Measurements from ENCODE around the gene GNAL.

The GNAL gene

DNA sequence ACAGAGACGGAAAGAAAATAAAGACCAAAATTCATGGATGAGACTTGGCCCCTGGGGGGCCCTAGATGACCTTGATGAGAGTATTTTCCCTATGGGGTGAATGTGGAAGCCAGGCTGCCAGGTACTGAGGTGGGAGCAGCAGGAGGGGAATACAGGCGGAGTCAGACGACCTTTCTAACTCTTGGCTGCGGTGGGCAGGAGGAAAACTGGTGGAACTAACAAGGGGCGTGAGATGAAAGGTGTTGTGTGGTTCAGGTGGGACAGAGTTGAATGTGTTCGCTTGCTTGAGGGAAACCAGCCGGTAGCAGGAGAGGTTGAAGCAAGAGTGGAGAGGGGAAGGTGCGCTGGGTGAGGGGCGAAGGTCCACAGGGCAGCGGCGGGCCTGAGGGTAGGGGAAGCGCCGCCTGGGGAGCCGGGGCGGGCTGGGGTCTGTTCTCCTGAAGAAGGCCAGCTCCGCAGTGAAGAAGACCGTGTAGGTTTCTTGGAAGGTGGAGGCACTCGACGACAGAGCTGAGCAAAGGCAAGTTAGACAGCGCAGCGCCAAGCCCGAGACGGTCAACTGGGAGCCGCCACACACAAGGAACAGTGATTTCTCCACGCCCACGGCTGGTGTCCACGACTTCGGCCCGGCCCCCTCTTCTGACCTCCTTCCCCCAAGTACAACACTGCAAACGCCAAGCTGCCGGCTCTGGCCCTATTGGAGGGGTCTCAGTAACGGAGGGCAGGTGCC, 61.7 kb downstream of the GNAL start:
- DNase-seq (no peak), ATAC-seq (replicated peaks) (no peak)
- H3K27me3 Mint-ChIP-seq: peaks cover 50 to 68% of the 10 kb centered on the region in 2 donors
- peaks cover 0 to 3% of the 10 kb centered on the region in 2 donors for H3K36me3 Mint-ChIP-seq
- no peaks in the 10 kb centered on the region for H3K9me3 Mint-ChIP-seq
- H3K27ac Mint-ChIP-seq: no peak overlapping the region
- H3K4me1 Mint-ChIP-seq: peaks cover 6 to 8% of the 10 kb centered on the region in 2 donors
- no peak overlapping the region for H3K4me3 Mint-ChIP-seq

DNA sequence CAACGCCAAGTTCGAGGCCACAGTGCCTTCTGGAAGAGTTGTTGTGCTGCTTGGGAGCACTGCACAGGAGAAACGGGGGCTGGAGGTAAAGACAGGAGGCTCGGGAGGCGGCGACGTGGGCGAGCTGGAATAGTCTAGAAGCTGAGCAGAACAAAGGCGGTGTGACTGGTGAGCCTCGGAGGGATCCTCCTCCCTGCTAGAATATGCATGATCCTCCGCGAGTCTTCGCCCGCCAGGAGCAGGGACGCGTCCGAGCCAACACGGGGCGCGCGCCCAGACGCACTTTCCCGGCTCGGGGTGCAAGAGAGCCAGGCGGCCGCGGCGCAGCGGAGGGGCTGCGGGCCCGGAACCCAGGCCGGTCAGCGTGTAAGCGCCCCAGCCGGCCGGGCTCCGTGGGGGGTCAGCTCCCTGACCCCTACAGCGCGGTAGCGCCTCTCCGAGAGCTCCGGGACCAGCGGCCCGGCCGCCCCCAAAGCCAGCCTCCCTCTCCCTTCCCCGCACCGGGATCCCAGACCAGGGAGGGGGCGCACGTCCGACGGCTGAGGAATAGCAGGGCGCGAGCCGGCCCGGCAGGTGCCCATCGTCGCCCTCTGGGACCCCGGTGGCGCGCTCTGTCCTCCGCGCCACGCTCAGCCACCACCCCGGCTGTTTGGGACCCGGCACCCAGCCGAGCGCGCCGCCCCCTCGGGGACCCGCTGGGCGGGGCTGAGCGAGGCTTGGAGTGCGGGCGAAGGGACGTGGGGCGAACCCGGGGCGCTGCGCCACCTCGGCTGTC, 62.5 kb downstream of the GNAL start:
- ATAC-seq (replicated peaks) (peak in 1 of 2 donors; percentile 16), DNase-seq (no peak)
- Mint-ChIP-seq H3K27ac (peak overlapping the region; percentile 6), H3K27me3 (peaks cover 46 to 63% of the 10 kb centered on the region in 2 donors), H3K36me3 (peaks cover 0 to 3% of the 10 kb centered on the region in 2 donors), H3K4me3 (peak overlapping the region in 1 of 2 donors; percentile 74), H3K4me1 (peaks cover 6 to 8% of the 10 kb centered on the region in 2 donors), H3K9me3 (no peaks in the 10 kb centered on the region)

DNA sequence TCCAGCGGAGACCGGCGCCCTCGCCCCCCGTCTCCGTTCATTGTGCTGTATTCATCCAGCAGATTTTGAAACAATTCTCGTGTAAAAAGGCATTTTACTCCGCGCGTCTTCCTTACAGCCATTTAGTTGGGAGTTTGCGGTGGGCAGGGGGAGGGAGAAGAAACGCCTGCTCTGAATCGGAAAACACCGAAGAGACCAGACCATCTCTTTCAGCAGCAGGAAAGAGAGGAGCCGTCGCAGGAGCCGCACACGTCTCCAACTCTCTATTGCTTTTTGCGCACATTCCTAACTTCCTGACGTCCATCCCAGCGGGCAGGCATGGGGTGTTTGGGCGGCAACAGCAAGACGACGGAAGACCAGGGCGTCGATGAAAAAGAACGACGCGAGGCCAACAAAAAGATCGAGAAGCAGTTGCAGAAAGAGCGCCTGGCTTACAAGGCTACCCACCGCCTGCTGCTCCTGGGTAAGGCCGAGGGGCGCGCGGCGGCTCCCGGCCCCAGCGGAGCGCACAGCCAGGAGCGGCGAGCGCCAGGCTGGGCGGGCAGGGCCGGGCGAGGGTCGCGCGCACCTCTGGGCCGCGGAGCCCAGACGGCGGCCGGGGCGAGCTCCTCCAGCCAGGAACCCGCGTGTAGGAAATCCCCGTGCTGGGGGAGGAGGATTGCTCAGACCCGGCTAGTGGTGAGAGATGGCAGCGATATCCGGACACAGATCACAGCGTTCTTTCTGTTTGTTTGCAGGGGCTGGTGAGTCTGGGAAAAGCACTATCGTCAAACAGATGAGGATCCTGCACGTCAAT, 63.2 kb downstream of the GNAL start:
- Mint-ChIP-seq H3K4me3 (peak overlapping the region; percentile 64 to 74), H3K27ac (peak overlapping the region; percentile 53), H3K36me3 (peaks cover 0 to 3% of the 10 kb centered on the region in 2 donors), H3K9me3 (no peaks in the 10 kb centered on the region), H3K27me3 (peaks cover 45 to 60% of the 10 kb centered on the region in 2 donors), H3K4me1 (peaks cover 3 to 6% of the 10 kb centered on the region in 2 donors)
- ATAC-seq (replicated peaks): peak; percentile 68 to 78
- DNase-seq: no peak

DNA sequence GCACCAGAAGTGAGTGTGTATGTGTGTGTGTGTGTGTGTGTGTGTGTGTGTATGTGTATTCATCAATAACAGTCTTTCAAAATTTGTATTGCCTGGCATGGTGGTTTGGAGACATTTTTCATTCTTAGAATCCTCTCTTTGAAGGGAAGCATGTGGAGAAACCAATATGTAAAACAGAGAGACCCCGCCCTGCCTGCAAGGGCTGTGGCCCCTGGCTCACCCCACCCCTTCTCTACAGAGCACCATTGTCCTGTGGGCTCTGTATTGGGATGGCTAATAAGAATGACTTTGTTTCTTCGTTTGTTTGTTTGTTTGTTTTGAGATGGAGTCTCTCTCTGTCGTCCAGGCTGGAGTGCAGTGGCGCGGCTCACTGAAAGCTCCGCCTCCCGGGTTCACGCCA, 65.9 kb downstream of the GNAL start:
- peaks cover 37 to 49% of the 10 kb centered on the region in 2 donors for H3K27me3 Mint-ChIP-seq

DNA sequence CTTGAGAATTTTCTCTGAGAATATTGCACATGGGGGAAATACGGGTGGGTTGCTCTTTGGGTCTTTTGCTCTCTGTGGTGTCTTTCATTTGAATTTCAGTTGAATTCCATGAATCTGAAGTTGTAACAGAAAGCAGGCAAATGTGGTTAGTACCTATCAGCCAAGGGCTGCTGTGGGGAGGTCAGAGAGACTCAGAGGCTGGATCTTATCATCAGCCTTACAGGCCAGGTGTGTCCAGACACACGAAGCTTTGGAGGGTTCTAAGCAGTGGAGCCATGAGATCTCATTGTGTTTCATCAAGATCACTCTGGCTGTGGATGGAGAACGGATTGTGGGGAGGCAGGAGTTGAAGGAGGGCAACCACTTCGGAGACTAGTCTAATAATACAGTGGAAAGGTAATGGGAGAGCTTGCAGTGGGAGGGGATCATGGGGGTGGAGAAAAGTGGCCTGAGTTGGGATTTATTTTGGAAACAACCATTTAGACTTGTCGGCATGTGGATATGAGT, 68.1 kb downstream of the GNAL start:
- Mint-ChIP-seq H3K4me1 (peaks cover 2% of the 10 kb centered on the region in 2 donors), H3K36me3 (peaks cover 0 to 1% of the 10 kb centered on the region in 2 donors), H3K27me3 (peaks cover 20 to 35% of the 10 kb centered on the region in 2 donors), H3K9me3 (no peaks in the 10 kb centered on the region), H3K4me3 (no peak overlapping the region), H3K27ac (no peak overlapping the region)
- ATAC-seq (replicated peaks): no peak
- no peak for DNase-seq

More for the DNA sequence above, 65.9 kb downstream of the GNAL start:
- Mint-ChIP-seq H3K9me3 (no peaks in the 10 kb centered on the region), H3K36me3 (peaks cover 0 to 3% of the 10 kb centered on the region in 2 donors), H3K4me3 (no peak overlapping the region), H3K4me1 (peaks cover 3 to 6% of the 10 kb centered on the region in 2 donors), H3K27ac (no peak overlapping the region)
- ATAC-seq (replicated peaks) (no peak), DNase-seq (no peak)

DNA sequence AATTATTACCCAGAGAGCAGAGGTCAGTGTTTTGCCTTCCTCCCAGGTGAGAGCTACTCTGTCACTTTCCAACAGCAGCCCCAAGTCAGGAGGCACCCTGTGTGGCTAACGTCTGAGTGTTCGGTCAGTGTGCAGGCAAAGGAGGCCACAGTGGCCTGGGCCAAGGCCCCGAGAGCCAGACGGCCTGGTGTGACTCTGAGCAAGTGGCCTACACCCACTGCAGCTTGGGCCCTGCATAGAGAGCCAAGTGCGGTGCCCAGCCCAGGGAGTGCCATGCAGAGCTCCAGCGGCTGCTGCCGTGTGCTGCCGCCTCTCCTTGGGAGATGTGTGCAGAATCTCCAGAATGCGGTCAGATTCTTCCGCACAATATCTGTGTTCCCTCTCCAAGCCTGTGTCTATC, 70.4 kb downstream of the GNAL start:
- H3K4me1 Mint-ChIP-seq: no peaks in the 10 kb centered on the region
- H3K9me3 Mint-ChIP-seq: no peaks in the 10 kb centered on the region
- no peak overlapping the region for H3K4me3 Mint-ChIP-seq
- no peak overlapping the region for H3K27ac Mint-ChIP-seq
- ATAC-seq (replicated peaks) (no peak), DNase-seq (no peak)
- no peaks in the 10 kb centered on the region for H3K36me3 Mint-ChIP-seq
- peaks cover 21 to 30% of the 10 kb centered on the region in 2 donors for H3K27me3 Mint-ChIP-seq

DNA sequence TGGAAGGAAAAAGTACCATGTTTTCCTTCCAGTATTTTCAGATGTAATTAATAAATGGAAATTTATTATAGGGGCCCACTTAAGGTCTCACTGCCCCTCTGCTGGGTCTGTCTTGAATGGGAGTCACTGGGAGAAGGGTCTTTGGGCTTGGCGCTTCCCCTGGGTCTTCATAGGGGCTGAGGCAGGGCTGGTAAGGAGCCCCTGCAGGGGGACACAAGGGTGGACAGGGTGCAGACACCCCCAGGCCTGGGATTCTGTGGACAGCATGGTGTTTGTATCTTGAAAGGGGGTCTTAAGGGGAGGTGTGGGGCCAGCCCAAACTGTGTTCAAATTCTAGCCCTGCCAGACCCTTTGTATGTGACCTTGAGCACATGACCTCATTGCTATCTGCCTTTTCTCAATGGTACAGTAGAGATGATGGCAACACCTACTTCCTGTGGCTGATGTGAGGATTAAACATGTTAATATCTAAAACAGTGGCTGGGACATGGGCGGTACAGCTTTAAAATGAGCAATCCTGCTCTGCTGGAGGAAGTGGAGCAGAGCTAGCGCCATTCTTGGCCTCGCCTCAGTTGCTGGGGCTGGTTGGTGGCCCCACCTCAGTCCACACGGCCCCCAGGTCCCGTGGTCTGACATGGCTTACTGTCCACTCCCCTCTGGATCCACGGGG, 71.6 kb downstream of the GNAL start:
- Mint-ChIP-seq H3K27me3 (peaks cover 17 to 19% of the 10 kb centered on the region in 2 donors), H3K4me1 (no peaks in the 10 kb centered on the region), H3K4me3 (no peak overlapping the region), H3K36me3 (no peaks in the 10 kb centered on the region), H3K27ac (no peak overlapping the region), H3K9me3 (no peaks in the 10 kb centered on the region)
- DNase-seq (no peak), ATAC-seq (replicated peaks) (no peak)

DNA sequence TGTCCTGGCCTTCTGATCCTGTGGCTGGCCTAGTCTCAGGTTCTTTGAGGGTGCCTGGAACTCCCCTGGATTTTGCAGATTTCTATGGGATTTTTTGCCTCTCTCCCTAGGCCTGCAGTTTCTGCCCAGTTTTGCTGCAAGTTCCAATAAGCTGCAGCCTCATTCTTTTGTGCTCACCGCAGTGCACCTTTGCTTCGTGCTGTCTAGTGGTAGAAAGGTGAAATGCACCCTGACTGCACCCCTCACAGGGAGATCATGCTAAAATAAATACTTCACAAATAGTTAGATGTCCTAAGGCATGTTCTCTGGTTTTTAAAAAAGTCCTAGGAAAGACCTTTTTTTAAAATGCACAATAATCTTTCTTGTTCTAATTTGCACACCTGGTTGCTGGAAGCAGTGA, 72.5 kb downstream of the GNAL start:
- H3K27me3 Mint-ChIP-seq: peaks cover 15 to 17% of the 10 kb centered on the region in 2 donors
- H3K4me3 Mint-ChIP-seq: no peak overlapping the region
- no peaks in the 10 kb centered on the region for H3K36me3 Mint-ChIP-seq
- no peaks in the 10 kb centered on the region for H3K9me3 Mint-ChIP-seq
- H3K4me1 Mint-ChIP-seq: peaks cover 0 to under 1% of the 10 kb centered on the region in 2 donors
- no peak overlapping the region for H3K27ac Mint-ChIP-seq
- peak; percentile 48 to 50 for ATAC-seq (replicated peaks)
- no peak for DNase-seq

DNA sequence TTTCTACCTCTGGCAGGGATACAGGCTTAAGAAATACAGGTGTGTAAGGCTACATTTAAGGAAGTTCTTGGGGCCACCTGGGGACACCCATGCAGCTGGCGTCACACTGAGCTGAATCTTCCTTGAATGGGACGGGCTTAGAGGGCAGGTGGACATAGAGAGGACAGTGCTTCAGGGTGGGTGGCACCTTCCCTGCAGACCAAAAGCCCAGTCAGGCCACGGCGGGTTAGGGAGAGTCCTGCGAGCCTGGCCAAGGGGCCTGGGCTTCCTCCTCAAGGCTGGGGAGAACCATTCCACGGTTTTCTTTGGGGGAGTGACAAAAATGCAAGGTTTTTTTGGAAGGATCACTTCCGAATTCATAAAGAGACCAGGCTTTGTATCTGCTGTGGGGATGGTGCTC, 73.4 kb downstream of the GNAL start:
- peaks cover 0 to 10% of the 10 kb centered on the region in 2 donors for H3K4me1 Mint-ChIP-seq
- peaks cover 11 to 18% of the 10 kb centered on the region in 2 donors for H3K27me3 Mint-ChIP-seq
- no peaks in the 10 kb centered on the region for H3K9me3 Mint-ChIP-seq
- ATAC-seq (replicated peaks) (no peak), DNase-seq (no peak)
- H3K4me3 Mint-ChIP-seq: no peak overlapping the region
- H3K36me3 Mint-ChIP-seq: no peaks in the 10 kb centered on the region
- no peak overlapping the region for H3K27ac Mint-ChIP-seq

DNA sequence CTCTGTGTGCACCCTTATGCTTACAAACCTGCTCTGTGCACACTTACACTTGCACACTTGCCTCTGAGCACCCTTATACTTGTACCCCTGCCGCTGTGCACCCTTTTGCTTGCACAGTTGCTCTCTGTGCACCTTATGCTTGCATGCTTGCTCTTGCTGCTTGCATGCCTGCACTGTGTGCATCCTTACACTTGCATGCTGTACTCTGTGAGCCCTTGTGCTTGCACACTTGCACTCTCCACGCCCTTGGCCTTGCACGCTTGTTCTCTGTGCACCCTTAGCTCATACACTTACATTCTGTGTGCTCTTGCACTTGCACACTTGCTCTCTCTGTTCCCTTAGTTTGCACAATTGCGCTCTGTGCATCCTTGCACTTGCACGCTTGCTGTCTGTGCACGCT, 78.3 kb downstream of the GNAL start:
- Mint-ChIP-seq H3K4me1 (peaks cover 3 to 14% of the 10 kb centered on the region in 2 donors), H3K36me3 (no peaks in the 10 kb centered on the region), H3K4me3 (no peak overlapping the region), H3K9me3 (no peaks in the 10 kb centered on the region), H3K27ac (no peak overlapping the region), H3K27me3 (peaks cover 9 to 13% of the 10 kb centered on the region in 2 donors)
- DNase-seq (no peak), ATAC-seq (replicated peaks) (peak; percentile 16 to 17)

DNA sequence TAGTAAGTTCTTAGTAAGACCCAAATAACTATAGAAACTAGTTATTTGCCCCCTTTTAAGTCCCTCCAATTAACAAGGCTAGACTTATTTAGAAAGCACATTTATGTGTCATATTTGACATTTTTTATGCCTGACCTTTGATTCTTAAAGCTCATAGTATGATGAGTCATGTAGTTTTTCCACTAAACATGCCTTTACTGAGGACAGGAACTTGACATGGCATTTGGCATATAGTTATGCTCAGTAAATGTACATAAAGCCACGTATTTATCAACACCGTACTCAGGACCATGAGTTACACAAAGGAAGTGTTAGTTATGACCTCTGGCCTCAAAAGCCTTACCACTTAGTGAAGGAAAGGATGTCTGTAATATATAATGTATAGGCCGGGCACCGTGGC, 78.9 kb downstream of the GNAL start:
- H3K4me1 Mint-ChIP-seq: peaks cover 3 to 14% of the 10 kb centered on the region in 2 donors
- H3K27me3 Mint-ChIP-seq: peaks cover 15 to 19% of the 10 kb centered on the region in 2 donors
- no peak overlapping the region for H3K4me3 Mint-ChIP-seq
- H3K27ac Mint-ChIP-seq: no peak overlapping the region
- H3K36me3 Mint-ChIP-seq: no peaks in the 10 kb centered on the region
- peak; percentile 69 to 73 for ATAC-seq (replicated peaks)
- DNase-seq: no peak
- H3K9me3 Mint-ChIP-seq: no peaks in the 10 kb centered on the region

DNA sequence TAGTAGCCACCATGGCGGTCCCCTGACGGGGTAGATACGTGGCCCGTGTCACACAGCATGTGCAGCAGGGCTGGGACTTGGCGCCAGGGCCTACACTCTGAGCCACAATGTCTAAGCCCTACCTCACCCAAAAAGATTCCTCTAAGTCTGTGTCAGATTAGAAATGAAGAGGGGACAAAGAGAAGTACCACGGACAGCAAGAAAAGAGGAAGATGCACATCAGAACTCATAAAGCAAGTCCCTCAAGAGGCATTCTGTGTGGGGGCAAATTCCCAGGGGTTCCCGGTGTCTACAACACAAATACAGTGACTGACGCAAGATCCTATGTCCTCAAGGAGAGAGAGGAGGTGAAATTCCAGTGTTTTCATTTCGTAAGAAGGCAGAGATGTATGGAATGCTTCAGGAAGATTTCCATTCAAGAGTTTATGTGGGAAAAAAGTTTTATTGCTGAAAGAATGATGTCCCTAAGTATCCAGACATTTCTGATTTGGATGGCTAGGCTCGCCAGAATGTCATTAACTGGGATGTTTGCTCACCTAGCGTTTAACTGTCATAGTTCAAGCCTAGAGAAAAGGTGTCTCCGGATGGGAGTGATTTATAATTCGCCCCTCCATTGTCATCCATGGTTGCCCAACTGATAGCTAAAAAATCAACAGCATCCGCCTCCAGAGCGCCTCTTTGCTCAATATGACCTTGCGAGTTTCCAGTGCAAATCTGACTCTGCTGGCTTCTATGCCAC, 86.5 kb downstream of the GNAL start:
- peaks cover 18 to 35% of the 10 kb centered on the region in 2 donors for H3K27me3 Mint-ChIP-seq
- no peaks in the 10 kb centered on the region for H3K4me1 Mint-ChIP-seq
- H3K36me3 Mint-ChIP-seq: no peaks in the 10 kb centered on the region
- DNase-seq (no peak), ATAC-seq (replicated peaks) (no peak)
- H3K4me3 Mint-ChIP-seq: no peak overlapping the region
- H3K9me3 Mint-ChIP-seq: peaks cover 0 to 1% of the 10 kb centered on the region in 2 donors
- H3K27ac Mint-ChIP-seq: no peak overlapping the region

DNA sequence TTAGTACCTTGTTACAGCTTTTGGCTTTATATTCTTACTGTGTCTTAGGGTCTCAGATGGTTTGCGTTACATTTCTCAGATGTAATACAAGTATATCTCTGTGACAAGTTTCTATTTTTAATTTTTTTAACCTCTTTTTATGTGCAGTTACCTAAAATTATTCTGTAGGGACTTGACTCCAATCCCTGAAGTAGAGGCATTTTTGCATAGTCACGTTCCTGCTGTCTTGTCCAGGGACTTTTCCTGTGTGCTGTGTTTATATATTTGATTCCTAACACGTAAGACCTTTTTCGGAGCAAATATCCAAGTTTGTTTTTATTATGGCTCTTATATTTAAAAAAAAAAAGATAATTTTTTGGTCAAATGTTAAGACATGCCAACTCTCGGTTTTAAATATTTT, 91.0 kb downstream of the GNAL start:
- DNase-seq (no peak), ATAC-seq (replicated peaks) (no peak)
- Mint-ChIP-seq H3K27ac (no peak overlapping the region), H3K9me3 (peaks cover 0 to 1% of the 10 kb centered on the region in 2 donors), H3K36me3 (no peaks in the 10 kb centered on the region), H3K27me3 (peaks cover 25 to 42% of the 10 kb centered on the region in 2 donors), H3K4me1 (no peaks in the 10 kb centered on the region), H3K4me3 (no peak overlapping the region)

All from stimulated activated naive B cell treated with anti-CD40 and anti-IgM and Interleukin-4, amounts not matched to agents 10 μg/mL and 1 μg/mL and 100 μg/mL, for 72 hours (primary cell).